Urinary bladder (tissue), 4 donors: Measurements from ENCODE around the gene KARS1. TPM values are rescaled to one million over a fixed set of nuclear protein-coding genes. Genes with fewer than 3 reads are reported as not detected.

Experiments
- DNase-seq: peaks from one replicate; pipeline ENCODE4 v3.0.0-alpha.2; 2015; ENCODE audit errors: extremely low spot score
- H3K27ac ChIP-seq: one replicate; pipeline ENCODE4 v1.5.1; 2013; ENCODE audit warnings: low read depth, mild to moderate bottlenecking, moderate library complexity
- H3K36me3 ChIP-seq: one replicate; pipeline ENCODE4 v1.6.1; 2013; ENCODE audit warnings: mild to moderate bottlenecking, moderate library complexity; ENCODE audit not compliant: insufficient read depth
- H3K4me1 ChIP-seq: one replicate; pipeline ENCODE4 v1.6.1; 2013; ENCODE audit warnings: mild to moderate bottlenecking, moderate library complexity; ENCODE audit not compliant: insufficient read depth
- H3K4me3 ChIP-seq: one replicate; pipeline ENCODE4 v1.5.1; 2013; ENCODE audit warnings: low read depth, low read length
- WGBS: extraction: QIAGEN DNeasy Blood & Tissue Kit; methylation state at CpG from one replicate; pipeline ENCODE4 v1.1.7; 2013; 5-methylcytosine and 5-hydroxymethylcytosine counted together
- polyA plus RNA-seq: library from polyadenylated mRNA; stranded (reverse); fragments of 200-250 nt; gene quantifications from one replicate; pipeline ENCODE4 v1.2.3, GENCODE V29; 2013
- total RNA-seq: library from RNA; depleted of rRNA; stranded (reverse); fragments of >200 nt; gene quantifications from one replicate; pipeline ENCODE4 v1.2.3, GENCODE V29; 2014
- donor health status: healthy with polysubstance abuse.
- donor health status: healthy.

The KARS1 gene
- total and polyA plus RNA-seq, 2 donors = 90.6 to 91.1 TPM

GRCh38 chr16:75644240-75645012, 3.0 kb downstream of the KARS1 start:
- 91% methylated on average over 7 of the region's 7 CpGs for WGBS
- no peak for DNase-seq
- no peak overlapping the region for H3K4me3 ChIP-seq
- H3K36me3 ChIP-seq = peaks cover 6% of the 10 kb centered on the region
- H3K4me1 ChIP-seq = peaks cover 2% of the 10 kb centered on the region
- H3K27ac ChIP-seq = no peak overlapping the region

GRCh38 chr16:75640598-75640997, 6.9 kb downstream of the KARS1 start:
- H3K27ac ChIP-seq = no peak overlapping the region
- H3K36me3 ChIP-seq = peaks cover 8% of the 10 kb centered on the region
- no peak for DNase-seq
- 72% methylated on average over 6 of the region's 6 CpGs for WGBS
- no peak overlapping the region for H3K4me3 ChIP-seq
- H3K4me1 ChIP-seq = no peaks in the 10 kb centered on the region

GRCh38 chr16:75635036-75635435, 12.4 kb downstream of the KARS1 start:
- H3K27ac ChIP-seq = no peak overlapping the region
- DNase-seq = no peak
- H3K36me3 ChIP-seq = peaks cover 16% of the 10 kb centered on the region
- H3K4me3 ChIP-seq = no peak overlapping the region
- H3K4me1 ChIP-seq = no peaks in the 10 kb centered on the region
- 91% methylated on average over 3 of the region's 3 CpGs for WGBS

- 81% methylated on average over 8 of the region's 8 CpGs for WGBS
- no peak overlapping the region for H3K4me3 ChIP-seq
- no peaks in the 10 kb centered on the region for H3K4me1 ChIP-seq
- DNase-seq = no peak
- no peak overlapping the region for H3K27ac ChIP-seq
- peaks cover 18% of the 10 kb centered on the region for H3K36me3 ChIP-seq
These were observed 14.6 kb downstream of the KARS1 start for GRCh38 chr16:75632857-75633256.

GRCh38 chr16:75630052-75630451, 17.4 kb downstream of the KARS1 start:
- Histone ChIP-seq H3K4me3 (no peak overlapping the region), H3K27ac (no peak overlapping the region), H3K36me3 (peaks cover 12% of the 10 kb centered on the region), H3K4me1 (peaks cover 1% of the 10 kb centered on the region)
- DNase-seq = no peak
- 87% methylated on average over 3 of the region's 3 CpGs for WGBS

- no peak overlapping the region for H3K27ac ChIP-seq
- 89% methylated on average over 10 of the region's 10 CpGs for WGBS
- peaks cover 12% of the 10 kb centered on the region for H3K36me3 ChIP-seq
- DNase-seq = no peak
- peaks cover 1% of the 10 kb centered on the region for H3K4me1 ChIP-seq
- H3K4me3 ChIP-seq = no peak overlapping the region
These were observed 18.3 kb downstream of the KARS1 start for GRCh38 chr16:75629132-75629531.

GRCh38 chr16:75628351-75628750, 19.1 kb downstream of the KARS1 start:
- peaks cover 12% of the 10 kb centered on the region for H3K36me3 ChIP-seq
- DNase-seq = no peak
- peaks cover 1% of the 10 kb centered on the region for H3K4me1 ChIP-seq
- 88% methylated on average over 4 of the region's 4 CpGs for WGBS
- H3K4me3 ChIP-seq = no peak overlapping the region
- H3K27ac ChIP-seq = no peak overlapping the region

GRCh38 chr16:75627851-75628250, 19.6 kb downstream of the KARS1 start:
- DNase-seq = no peak
- H3K36me3 ChIP-seq = peaks cover 12% of the 10 kb centered on the region

GRCh38 chr16:75626806-75627205, 20.7 kb downstream of the KARS1 start:
- H3K36me3 ChIP-seq = peaks cover 9% of the 10 kb centered on the region
- WGBS = 87% methylated on average over 4 of the region's 4 CpGs
- DNase-seq = no peak
- no peak overlapping the region for H3K27ac ChIP-seq
- H3K4me1 ChIP-seq = peaks cover 1% of the 10 kb centered on the region
- no peak overlapping the region for H3K4me3 ChIP-seq

More at GRCh38 chr16:75627851-75628250, 19.6 kb downstream of the KARS1 start:
- WGBS = 47% methylated on average over 3 of the region's 3 CpGs
- Histone ChIP-seq H3K27ac (no peak overlapping the region), H3K4me3 (no peak overlapping the region), H3K4me1 (peaks cover 1% of the 10 kb centered on the region)

GRCh38 chr16:75624921-75625334, 22.5 kb downstream of the KARS1 start:
- Histone ChIP-seq H3K4me3 (no peak overlapping the region), H3K36me3 (peaks cover under 1% of the 10 kb centered on the region), H3K27ac (no peak overlapping the region), H3K4me1 (peaks cover 1% of the 10 kb centered on the region)
- WGBS = 35% methylated on average over 4 of the region's 4 CpGs
- DNase-seq = no peak

- peaks cover 1% of the 10 kb centered on the region for H3K4me1 ChIP-seq
- WGBS = under 1% methylated on average over 62 of the region's 62 CpGs
- H3K36me3 ChIP-seq = no peaks in the 10 kb centered on the region
- peak; percentile 95 for DNase-seq
- H3K27ac ChIP-seq = peak within 1 kb of the TSS; percentile 85
- peak within 1 kb of the TSS; percentile 65 for H3K4me3 ChIP-seq
These were observed 24.5 kb downstream of the KARS1 start, which contains the start of gene ADAT1 for GRCh38 chr16:75622761-75623605. ADAT1 (minus strand) TSS chr16:75623281; CDS start chr16:75620799, 2,482 bp downstream.

- Histone ChIP-seq H3K4me3 (no peak overlapping the region), H3K36me3 (no peaks in the 10 kb centered on the region), H3K27ac (no peak overlapping the region), H3K4me1 (peaks cover 1% of the 10 kb centered on the region)
- DNase-seq = no peak
- WGBS = 9% methylated on average over 2 of the region's 2 CpGs
These were observed 26.3 kb downstream of the KARS1 start for GRCh38 chr16:75621170-75621477.

- 87% methylated on average over 20 of the region's 20 CpGs for WGBS
- Histone ChIP-seq H3K4me3 (no peak overlapping the region), H3K4me1 (peaks cover 1% of the 10 kb centered on the region), H3K36me3 (no peaks in the 10 kb centered on the region), H3K27ac (no peak overlapping the region)
- no peak for DNase-seq
These were observed 26.9 kb downstream of the KARS1 start for GRCh38 chr16:75620326-75621169.
